ENCODE measurements around the gene ACAA2.

Gene ACAA2

DNA sequence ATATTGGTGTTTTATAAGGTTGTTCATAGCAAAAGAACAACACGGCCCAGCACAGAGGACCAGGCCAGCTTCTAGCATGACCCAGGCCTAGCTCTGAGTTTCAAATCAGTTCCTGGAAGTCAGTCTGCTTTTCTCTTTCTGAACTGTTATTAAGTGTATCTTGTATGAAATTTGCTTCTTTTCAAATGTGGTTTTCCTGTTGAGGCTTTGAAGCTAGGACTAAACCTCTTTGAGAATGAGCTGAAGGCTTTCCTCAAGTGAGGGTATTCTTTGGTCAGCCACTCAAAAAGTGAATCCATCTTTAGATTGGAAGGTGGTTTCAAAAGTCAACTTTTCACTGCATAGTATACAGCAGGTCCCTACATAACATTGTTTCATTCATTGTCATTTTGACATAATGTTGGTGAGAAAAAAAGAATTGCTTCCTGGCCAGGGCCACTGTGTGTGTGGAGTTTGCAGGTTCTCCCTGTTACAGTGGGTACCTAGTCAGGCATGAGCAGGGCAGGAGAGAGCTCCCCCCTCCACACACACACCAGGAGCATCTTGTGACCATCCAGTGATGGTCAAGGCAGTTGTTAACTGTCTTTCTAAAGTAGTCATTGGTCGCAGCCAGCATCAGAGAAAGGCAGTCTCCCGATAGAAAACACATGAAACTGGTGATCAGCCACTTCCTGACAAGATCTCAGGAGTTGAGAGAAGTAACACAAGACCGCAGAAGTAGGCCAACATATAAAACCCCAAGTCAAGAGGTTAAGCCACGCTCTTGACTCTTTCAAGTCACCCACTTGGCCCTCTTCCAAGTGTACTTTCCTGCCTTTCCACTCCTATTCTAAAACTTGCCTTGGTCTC, 6.7 kb upstream of the ACAA2 start:
- TF ChIP-seq, protein P1, sequence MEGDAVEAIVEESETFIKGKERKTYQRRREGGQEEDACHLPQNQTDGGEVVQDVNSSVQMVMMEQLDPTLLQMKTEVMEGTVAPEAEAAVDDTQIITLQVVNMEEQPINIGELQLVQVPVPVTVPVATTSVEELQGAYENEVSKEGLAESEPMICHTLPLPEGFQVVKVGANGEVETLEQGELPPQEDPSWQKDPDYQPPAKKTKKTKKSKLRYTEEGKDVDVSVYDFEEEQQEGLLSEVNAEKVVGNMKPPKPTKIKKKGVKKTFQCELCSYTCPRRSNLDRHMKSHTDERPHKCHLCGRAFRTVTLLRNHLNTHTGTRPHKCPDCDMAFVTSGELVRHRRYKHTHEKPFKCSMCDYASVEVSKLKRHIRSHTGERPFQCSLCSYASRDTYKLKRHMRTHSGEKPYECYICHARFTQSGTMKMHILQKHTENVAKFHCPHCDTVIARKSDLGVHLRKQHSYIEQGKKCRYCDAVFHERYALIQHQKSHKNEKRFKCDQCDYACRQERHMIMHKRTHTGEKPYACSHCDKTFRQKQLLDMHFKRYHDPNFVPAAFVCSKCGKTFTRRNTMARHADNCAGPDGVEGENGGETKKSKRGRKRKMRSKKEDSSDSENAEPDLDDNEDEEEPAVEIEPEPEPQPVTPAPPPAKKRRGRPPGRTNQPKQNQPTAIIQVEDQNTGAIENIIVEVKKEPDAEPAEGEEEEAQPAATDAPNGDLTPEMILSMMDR (IDR thresholded peaks at IDR 0.05) = no peak
- TF ChIP-seq ZFX (IDR thresholded peaks at IDR 0.05; ENCODE audit: borderline replicate concordance) = no peak
- H3K27ac ChIP-seq = no peak overlapping the region

DNA sequence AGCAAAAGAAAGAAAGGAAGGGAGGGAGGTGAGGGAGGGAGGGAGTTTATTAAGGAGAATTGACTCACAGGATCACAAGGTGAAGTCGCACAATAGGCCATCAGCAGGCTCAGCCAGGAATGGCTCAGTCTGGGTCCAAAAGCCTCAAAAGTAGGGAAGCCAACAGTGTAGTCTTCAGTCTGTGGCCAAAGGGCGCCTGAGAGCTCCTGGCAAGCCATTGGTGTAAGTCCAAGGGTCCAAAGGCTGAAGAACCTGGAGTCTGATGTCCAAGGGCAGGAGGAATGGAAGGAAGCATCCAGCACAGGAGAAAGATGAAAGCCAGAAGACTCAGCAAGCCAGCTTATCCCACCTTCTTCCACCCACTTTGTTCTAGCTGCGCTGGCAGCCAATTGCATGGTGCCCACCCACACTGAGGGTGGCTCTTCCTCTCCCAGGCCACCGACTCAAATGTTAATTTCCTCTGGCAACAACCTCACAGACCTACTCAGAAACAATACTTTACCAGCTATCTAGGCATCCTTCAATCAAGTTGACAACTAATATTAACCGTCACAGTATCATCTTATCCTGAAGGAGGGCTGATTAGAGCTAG, 5.8 kb upstream of the ACAA2 start:
- H3K27ac ChIP-seq = no peak overlapping the region
- no peak for TF ChIP-seq ZFX (IDR thresholded peaks at IDR 0.05; ENCODE audit: borderline replicate concordance)
- TF ChIP-seq, protein P1 (IDR thresholded peaks at IDR 0.05) = no peak

DNA sequence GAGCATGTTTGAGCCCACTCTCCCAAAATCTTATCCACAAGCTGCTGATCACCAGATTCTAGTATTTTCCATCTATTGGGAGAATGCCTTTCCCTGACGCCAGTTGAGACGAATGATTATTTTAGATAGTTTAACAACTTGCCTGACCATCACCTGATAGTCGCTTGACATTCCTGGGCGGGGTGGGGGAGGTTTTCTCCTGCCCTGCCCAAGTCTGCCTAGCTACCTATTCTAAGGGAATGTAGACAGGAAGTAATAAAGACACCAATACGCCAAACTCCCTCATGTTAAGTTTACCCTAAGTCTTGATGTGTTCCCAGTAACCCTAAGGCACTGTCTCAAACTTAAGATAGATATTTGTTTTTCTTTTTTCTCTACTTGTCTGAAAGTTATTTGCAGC, 4.6 kb upstream of the ACAA2 start:
- TF ChIP-seq, protein P1 (IDR thresholded peaks at IDR 0.05) = no peak
- TF ChIP-seq ZFX (IDR thresholded peaks at IDR 0.05; ENCODE audit: borderline replicate concordance) = no peak
- H3K27ac ChIP-seq = no peak overlapping the region

DNA sequence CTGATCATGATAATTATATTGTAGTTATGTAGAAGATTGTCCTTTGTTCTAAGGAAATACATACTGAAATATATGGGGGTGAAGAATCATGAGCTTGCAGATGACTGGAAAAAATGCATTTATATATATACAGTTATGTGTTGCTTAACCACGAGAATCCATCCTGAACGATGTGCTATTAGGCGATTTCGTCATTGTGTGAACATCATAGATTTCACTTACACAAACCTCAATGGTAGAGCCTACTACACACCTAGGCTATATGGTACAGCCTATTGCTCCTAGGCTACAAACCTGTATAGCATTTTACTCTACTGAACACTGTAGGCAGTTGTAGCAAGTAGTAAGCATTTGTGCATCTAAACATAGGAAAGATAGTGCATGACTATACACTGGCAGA, 2.6 kb upstream of the ACAA2 start:
- TF ChIP-seq ZFX (IDR thresholded peaks at IDR 0.05; ENCODE audit: borderline replicate concordance) = no peak
- TF ChIP-seq, protein P1 (IDR thresholded peaks at IDR 0.05) = no peak
- H3K27ac ChIP-seq = no peak overlapping the region

DNA sequence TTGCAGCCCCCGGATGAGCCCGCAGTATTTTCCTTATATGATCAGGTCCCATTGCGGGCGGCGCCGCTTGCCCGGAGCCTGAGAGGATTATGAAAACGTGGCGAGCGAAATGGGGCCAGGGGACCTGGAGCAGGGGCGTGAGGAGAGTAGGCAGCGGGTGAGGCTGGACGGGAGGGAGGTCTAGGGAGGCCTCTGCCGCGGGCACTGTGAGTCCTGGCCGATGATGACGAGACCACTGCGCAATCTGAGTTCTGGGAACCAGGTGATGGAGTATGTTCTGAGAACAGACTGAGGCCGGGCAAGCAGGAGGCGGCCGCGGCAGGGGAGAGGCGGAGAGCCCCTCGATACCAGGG, 790 bp upstream of the ACAA2 start:
- TF ChIP-seq ZFX (IDR thresholded peaks at IDR 0.05; ENCODE audit: borderline replicate concordance) = no peak
- TF ChIP-seq, protein P1 (IDR thresholded peaks at IDR 0.05) = no peak
- H3K27ac ChIP-seq = no peak overlapping the region

DNA sequence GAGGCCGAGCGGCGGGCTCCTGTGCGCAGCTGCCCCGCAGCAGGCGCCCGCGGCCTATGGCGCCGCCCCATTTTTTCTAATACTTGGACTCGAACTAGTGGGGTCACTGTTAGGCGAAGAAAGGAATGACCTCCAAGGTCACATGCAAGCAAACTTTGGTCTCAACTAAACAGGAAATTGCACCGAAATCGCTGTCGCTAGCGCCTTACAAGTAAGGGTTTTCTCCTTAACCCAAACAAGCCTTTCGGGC, 339 bp downstream of the ACAA2 start:
- TF ChIP-seq, protein P1 (IDR thresholded peaks at IDR 0.05) = no peak
- TF ChIP-seq ZFX (IDR thresholded peaks at IDR 0.05; ENCODE audit: borderline replicate concordance) = no peak

DNA sequence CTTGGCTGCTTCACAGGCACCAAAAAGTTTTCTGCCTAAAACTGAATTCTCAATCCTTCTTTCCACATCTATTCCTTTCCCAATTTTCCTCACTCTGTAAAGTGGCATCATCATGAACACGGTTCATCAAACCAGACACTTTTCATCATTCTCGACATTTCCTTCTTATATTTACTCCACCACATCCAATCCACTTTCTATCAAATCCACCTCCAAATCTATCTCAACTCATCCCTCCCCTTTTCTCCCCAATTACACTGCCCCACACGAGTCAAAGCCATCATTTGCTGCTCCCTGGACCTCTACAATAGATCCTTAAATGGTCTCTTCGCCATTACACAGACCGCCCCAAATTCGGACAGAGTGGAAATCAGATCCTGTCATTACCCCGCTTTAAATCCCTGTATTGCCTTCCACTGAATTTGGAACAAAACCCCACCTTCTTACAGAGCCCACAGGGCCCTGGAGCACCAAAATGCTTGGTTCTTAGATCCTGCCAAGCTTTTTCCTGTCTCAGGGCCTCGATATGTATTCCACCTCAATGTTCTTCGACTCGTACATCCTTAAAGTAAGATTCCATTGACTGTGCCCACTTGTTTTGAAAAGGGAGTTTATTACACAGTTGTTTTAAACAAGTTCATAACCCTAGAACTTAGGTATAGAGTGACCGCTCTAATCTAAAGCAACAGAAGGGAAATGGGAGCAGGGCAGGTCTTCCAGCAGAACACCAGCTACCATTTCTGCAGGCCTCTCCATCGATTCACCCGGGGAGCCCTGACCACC, 856 bp downstream of the ACAA2 start:
- TF ChIP-seq, protein P1 (IDR thresholded peaks at IDR 0.05) = no peak
- no peak for TF ChIP-seq ZFX (IDR thresholded peaks at IDR 0.05; ENCODE audit: borderline replicate concordance)
- H3K27ac ChIP-seq = no peak overlapping the region

More for the DNA sequence above, 339 bp downstream of the ACAA2 start:
- no peak overlapping the region for H3K27ac ChIP-seq

Data from 22Rv1 (cell line).